ENCODE measurements around the gene GEMIN7. TPM values are rescaled to one million over a fixed set of nuclear protein-coding genes. Genes with fewer than 3 reads are reported as not detected.

The GEMIN7 gene
- total and polyA plus RNA-seq, 4 donors = 18.7 to 29.0 (median 22.7) TPM

DNA sequence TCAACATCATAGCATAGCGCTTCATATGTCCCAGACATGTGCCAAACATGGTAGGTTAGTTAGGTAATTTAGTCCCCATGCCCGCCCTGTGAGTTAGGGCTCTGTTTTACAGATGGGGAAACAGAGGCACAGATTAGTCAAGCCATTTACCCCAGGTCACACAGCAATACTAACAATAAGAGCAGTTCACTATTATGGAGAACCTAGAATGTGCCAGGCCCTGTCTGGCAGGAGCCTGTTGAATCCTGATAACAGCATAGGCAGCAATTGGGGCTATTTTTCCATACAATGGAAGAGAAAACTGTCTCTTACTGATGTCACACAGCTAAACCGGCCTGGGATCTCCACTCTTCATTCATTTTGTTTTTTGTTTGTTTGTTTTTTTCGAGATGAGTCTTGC is 7.4 kb downstream of the GEMIN7 start:
- H3K36me3 ChIP-seq (ENCODE audit: control insufficient read depth in 4 of 4, insufficient read depth in 4 of 4, low read length in 4 of 4) = peaks cover 0 to 21% (median 11%) of the 10 kb centered on the region in 4 donors

DNA sequence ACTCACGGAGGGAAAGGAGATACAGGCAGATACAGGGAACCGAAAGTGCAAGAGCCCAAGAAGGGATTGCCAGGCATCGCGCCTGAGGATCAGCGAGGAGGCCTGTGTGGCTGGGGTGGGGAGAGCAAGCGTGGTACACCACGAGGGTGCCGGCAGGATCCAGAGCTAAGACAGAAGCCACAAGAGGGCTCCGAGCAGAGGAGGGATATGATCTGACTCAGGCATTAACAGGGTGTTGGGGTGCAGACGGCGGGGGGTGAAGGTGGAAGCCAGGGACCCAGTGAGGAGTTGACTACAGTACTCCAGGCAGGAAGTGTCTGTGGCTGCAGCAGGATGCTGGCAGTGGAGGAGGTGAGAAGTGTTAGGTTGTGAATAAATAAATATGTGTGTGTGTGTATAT is 8.5 kb downstream of the GEMIN7 start:
- H3K9ac ChIP-seq (ENCODE audit: insufficient read depth in 1 of 2, low read length in 2 of 2) = no peak overlapping the region
- H3K27ac ChIP-seq (ENCODE audit: low read depth in 1 of 2, low read length in 1 of 2) = no peak overlapping the region
- WGBS, 2 donors = 35 to 63% methylated on average over 11 of the region's 11 CpGs
- ATAC-seq (ENCODE audit: insufficient read depth, low FRiP score) = no peak
- TF ChIP-seq, protein P1, sequence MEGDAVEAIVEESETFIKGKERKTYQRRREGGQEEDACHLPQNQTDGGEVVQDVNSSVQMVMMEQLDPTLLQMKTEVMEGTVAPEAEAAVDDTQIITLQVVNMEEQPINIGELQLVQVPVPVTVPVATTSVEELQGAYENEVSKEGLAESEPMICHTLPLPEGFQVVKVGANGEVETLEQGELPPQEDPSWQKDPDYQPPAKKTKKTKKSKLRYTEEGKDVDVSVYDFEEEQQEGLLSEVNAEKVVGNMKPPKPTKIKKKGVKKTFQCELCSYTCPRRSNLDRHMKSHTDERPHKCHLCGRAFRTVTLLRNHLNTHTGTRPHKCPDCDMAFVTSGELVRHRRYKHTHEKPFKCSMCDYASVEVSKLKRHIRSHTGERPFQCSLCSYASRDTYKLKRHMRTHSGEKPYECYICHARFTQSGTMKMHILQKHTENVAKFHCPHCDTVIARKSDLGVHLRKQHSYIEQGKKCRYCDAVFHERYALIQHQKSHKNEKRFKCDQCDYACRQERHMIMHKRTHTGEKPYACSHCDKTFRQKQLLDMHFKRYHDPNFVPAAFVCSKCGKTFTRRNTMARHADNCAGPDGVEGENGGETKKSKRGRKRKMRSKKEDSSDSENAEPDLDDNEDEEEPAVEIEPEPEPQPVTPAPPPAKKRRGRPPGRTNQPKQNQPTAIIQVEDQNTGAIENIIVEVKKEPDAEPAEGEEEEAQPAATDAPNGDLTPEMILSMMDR (IDR thresholded peaks at IDR 0.05; ENCODE audit: control extremely low read depth, extremely low read depth) = no peak
- peaks cover 0 to 8% (median 3%) of the 10 kb centered on the region in 5 donors for H3K4me1 ChIP-seq (ENCODE audit: control insufficient read depth in 5 of 5, insufficient read depth in 5 of 5, low read length in 5 of 5)
- H3K36me3 ChIP-seq (ENCODE audit: control insufficient read depth in 4 of 4, insufficient read depth in 4 of 4, low read length in 4 of 4) = peaks cover 0 to 13% (median 5%) of the 10 kb centered on the region in 4 donors
- H3K27me3 ChIP-seq (ENCODE audit: control insufficient read depth in 3 of 3, insufficient read depth in 3 of 3, low read length in 2 of 3) = no peaks in the 10 kb centered on the region
- no peaks in the 10 kb centered on the region for H3K9me3 ChIP-seq (ENCODE audit: control insufficient read depth in 4 of 4, insufficient read depth in 3 of 4, low read length in 3 of 4)
- DNase-seq = no peak
- no peak overlapping the region for H3K4me3 ChIP-seq

More for the DNA sequence above, 7.4 kb downstream of the GEMIN7 start:
- DNase-seq = no peak
- TF ChIP-seq, protein P1 (IDR thresholded peaks at IDR 0.05; ENCODE audit: control extremely low read depth, extremely low read depth) = no peak
- Histone ChIP-seq H3K27ac (ENCODE audit: low read depth in 1 of 2, low read length in 1 of 2) (no peak overlapping the region), H3K9ac (ENCODE audit: insufficient read depth in 1 of 2, low read length in 2 of 2) (no peak overlapping the region), H3K9me3 (ENCODE audit: control insufficient read depth in 4 of 4, insufficient read depth in 3 of 4, low read length in 3 of 4) (no peaks in the 10 kb centered on the region), H3K27me3 (ENCODE audit: control insufficient read depth in 3 of 3, insufficient read depth in 3 of 3, low read length in 2 of 3) (no peaks in the 10 kb centered on the region), H3K4me3 (no peak overlapping the region), H3K4me1 (ENCODE audit: control insufficient read depth in 5 of 5, insufficient read depth in 5 of 5, low read length in 5 of 5) (peaks cover 0 to 8% (median 3%) of the 10 kb centered on the region in 5 donors)
- WGBS, 2 donors = 95 to 96% methylated on average over 4 of the region's 4 CpGs
- no peak for ATAC-seq (ENCODE audit: insufficient read depth, low FRiP score)

DNA sequence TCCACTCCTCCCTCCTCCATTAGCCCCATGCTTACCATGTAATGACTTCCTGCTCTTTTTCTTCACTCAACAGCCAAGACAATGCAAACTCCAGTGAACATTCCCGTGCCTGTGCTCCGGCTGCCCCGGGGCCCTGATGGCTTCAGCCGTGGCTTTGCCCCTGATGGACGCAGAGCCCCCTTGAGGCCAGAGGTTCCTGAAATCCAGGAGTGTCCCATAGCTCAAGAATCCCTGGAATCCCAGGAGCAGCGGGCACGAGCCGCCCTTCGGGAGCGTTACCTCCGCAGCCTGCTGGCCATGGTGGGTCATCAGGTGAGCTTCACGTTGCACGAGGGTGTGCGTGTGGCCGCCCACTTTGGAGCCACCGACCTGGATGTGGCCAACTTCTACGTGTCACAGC is 11.0 kb downstream of the GEMIN7 start:
- no peak overlapping the region for H3K27ac ChIP-seq (ENCODE audit: low read depth in 1 of 2, low read length in 1 of 2)
- no peaks in the 10 kb centered on the region for H3K27me3 ChIP-seq (ENCODE audit: control insufficient read depth in 3 of 3, insufficient read depth in 3 of 3, low read length in 2 of 3)
- peaks cover 0 to 12% (median 5%) of the 10 kb centered on the region in 4 donors for H3K36me3 ChIP-seq (ENCODE audit: control insufficient read depth in 4 of 4, insufficient read depth in 4 of 4, low read length in 4 of 4)
- TF ChIP-seq, protein P1 (IDR thresholded peaks at IDR 0.05; ENCODE audit: control extremely low read depth, extremely low read depth) = no peak
- no peak for DNase-seq
- H3K4me3 ChIP-seq = no peak overlapping the region
- no peak overlapping the region for H3K9ac ChIP-seq (ENCODE audit: insufficient read depth in 1 of 2, low read length in 2 of 2)
- ATAC-seq (ENCODE audit: insufficient read depth, low FRiP score) = no peak
- 94 to 97% methylated on average over 17 of the region's 17 CpGs for WGBS, 2 donors
- peaks cover 6 to 22% (median 11%) of the 10 kb centered on the region in 5 donors for H3K4me1 ChIP-seq (ENCODE audit: control insufficient read depth in 5 of 5, insufficient read depth in 5 of 5, low read length in 5 of 5)
- H3K9me3 ChIP-seq (ENCODE audit: control insufficient read depth in 4 of 4, insufficient read depth in 3 of 4, low read length in 3 of 4) = no peaks in the 10 kb centered on the region

DNA sequence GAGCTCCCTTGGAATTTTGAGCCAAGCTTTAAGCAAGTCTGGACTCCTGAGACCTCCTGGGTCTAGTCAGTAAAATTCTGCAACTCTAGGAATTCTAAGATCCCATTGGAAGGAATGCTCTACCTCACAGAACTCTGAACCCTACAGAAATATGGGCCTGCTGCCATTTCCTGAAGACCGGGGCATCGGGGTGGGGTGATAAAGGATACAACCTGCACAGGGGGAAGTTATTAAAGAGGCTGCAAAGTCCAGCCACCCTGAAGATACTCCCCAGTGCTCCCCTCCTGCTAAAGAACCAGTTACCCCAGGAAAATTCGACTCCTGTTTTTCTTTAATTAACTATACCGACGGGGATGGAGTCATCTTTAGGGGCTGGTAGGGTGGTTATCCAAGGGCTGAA is 11.5 kb downstream of the GEMIN7 start:
- Histone ChIP-seq H3K27me3 (ENCODE audit: control insufficient read depth in 3 of 3, insufficient read depth in 3 of 3, low read length in 2 of 3) (no peaks in the 10 kb centered on the region), H3K4me1 (ENCODE audit: control insufficient read depth in 5 of 5, insufficient read depth in 5 of 5, low read length in 5 of 5) (peaks cover 6 to 25% (median 11%) of the 10 kb centered on the region in 5 donors), H3K27ac (ENCODE audit: low read depth in 1 of 2, low read length in 1 of 2) (peak overlapping the region in 1 of 2 donors; percentile 81), H3K9ac (ENCODE audit: insufficient read depth in 1 of 2, low read length in 2 of 2) (no peak overlapping the region), H3K9me3 (ENCODE audit: control insufficient read depth in 4 of 4, insufficient read depth in 3 of 4, low read length in 3 of 4) (no peaks in the 10 kb centered on the region), H3K36me3 (ENCODE audit: control insufficient read depth in 4 of 4, insufficient read depth in 4 of 4, low read length in 4 of 4) (peaks cover 0 to 9% (median 4%) of the 10 kb centered on the region in 4 donors), H3K4me3 (no peak overlapping the region)
- 70 to 71% methylated on average over 5 of the region's 5 CpGs for WGBS, 2 donors
- TF ChIP-seq, protein P1 (IDR thresholded peaks at IDR 0.05; ENCODE audit: control extremely low read depth, extremely low read depth) = no peak
- no peak for ATAC-seq (ENCODE audit: insufficient read depth, low FRiP score)
- no peak for DNase-seq

Data from lung (tissue), 12 donors.